Measurements from ENCODE around the gene CEP63.

DNA sequence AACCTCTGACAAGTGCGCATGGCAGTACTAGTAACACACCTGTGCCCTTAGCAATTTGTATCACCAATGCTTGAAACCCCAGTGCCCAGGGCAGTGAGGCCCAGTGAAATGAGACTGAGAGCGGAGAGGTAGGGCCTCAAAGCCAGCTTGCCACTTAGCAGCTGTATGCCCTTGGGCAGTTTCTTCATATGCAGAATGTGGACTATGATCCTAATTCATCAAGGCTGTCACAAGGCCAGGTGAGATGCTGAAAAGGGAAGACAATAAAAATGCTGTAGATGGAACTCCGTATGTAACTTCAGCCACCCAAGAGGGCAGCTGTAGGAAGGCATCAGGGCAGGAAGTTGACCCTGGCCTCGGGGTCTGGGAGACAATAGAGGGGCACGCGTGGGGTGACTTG lies 90.6 kb downstream of the CEP63 start:
- TF ChIP-seq EP300 (conservative IDR thresholded peaks at IDR 0.05; ENCODE audit: poor library complexity, severe bottlenecking), result no peak
- TF ChIP-seq, protein P1, sequence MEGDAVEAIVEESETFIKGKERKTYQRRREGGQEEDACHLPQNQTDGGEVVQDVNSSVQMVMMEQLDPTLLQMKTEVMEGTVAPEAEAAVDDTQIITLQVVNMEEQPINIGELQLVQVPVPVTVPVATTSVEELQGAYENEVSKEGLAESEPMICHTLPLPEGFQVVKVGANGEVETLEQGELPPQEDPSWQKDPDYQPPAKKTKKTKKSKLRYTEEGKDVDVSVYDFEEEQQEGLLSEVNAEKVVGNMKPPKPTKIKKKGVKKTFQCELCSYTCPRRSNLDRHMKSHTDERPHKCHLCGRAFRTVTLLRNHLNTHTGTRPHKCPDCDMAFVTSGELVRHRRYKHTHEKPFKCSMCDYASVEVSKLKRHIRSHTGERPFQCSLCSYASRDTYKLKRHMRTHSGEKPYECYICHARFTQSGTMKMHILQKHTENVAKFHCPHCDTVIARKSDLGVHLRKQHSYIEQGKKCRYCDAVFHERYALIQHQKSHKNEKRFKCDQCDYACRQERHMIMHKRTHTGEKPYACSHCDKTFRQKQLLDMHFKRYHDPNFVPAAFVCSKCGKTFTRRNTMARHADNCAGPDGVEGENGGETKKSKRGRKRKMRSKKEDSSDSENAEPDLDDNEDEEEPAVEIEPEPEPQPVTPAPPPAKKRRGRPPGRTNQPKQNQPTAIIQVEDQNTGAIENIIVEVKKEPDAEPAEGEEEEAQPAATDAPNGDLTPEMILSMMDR (IDR thresholded peaks at IDR 0.05; ENCODE audit: poor library complexity, severe bottlenecking), result no peak
